Measurements from ENCODE around the gene PDE8A. TPM values are rescaled to one million over a fixed set of nuclear protein-coding genes. Genes with fewer than 3 reads are reported as not detected.

Gene PDE8A
- total RNA-seq, 2 donors from 2014 or later, result 30.9 to 48.8 TPM

DNA sequence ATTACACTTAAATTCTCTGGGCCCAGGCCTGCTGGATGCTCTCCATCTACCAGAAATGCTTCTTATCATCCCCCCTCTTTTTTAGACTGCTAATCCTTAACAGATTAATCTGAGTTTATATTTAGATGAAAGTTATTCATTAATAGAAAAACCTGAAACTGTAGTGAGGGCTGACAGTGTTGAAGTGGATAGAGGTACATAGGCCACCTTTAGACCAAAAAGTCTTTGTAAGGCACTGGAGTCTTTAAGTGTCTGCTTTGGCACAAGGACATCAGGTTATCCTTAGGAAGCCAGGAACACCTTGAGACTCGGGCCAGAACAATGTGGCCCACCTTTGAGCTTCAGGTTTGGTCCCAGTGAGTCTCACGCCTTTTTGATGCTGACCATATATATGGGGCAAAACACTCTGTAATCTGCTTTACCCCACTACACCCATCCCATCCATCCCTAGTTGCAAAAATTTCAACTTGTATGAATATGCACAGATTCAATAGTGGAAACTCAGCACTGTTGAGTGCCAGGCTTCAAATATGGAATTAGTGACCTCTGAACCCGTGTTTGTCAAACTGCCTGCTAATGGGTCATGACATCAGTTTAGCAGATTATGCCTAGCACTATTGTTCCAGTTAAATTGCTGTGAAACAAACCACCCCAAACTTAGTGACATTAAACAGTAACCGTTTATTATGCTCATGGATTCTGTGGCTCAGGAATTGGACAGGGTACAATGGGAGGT, 44.0 kb downstream of the PDE8A start:
- intact Hi-C loops (cut with DNase I), result no loop called here
- no peak for DNase-seq (ENCODE audit: low spot score)

DNA sequence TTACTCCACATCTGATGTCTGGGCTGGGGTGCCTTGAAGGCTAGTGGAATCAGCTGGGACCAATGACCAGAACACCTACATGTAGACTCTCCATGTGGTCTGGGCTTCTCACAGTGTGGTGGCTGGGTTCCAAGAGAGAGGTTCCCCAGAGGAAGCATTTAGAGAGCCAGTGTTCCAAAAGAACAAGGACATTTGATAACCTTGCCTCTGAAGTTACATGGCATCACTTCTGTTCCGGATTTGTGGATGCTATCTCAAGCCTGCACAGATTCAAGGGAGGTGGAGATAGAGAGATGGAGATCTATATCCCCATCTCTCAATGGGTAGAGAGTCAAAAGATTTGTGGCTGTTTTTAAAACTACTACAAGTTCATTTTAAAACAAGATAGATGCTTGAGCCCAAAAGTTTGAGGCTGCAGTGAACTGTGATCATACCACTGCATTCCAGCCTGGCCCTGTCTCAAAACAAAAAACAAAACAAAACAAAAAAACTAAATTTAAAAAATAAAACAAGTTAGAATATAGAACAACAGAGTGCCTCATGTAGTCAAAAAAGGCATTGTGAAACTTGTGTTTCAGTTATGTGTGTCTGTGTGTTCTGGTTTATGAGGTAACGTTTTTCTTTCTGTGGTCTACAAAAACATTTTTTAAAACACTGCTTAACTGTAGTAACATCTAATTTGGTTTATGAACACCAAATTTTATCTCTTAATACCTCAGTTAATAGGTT, 44.8 kb downstream of the PDE8A start:
- no peak for DNase-seq (ENCODE audit: low spot score)
- intact Hi-C loops (cut with DNase I), result no loop called here

DNA sequence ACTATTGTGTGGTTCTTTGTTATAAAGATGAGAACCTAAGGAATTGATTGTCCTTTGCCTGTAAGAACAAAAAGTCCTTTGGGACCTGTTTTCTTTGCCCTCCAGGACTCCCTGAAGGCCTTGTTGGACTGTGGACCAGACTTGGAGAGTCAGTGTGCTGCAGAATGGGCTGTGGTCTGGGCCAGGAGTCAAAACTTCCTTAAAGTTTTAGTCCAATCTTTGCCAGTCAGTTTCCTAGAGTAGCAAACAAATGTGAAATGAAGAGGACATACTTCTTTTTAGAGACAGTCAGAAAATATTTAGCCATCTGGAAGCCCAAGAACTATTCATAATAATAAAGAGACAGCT, 45.4 kb downstream of the PDE8A start:
- intact Hi-C loops (cut with DNase I), result no loop called here
- DNase-seq (ENCODE audit: low spot score), result no peak

DNA sequence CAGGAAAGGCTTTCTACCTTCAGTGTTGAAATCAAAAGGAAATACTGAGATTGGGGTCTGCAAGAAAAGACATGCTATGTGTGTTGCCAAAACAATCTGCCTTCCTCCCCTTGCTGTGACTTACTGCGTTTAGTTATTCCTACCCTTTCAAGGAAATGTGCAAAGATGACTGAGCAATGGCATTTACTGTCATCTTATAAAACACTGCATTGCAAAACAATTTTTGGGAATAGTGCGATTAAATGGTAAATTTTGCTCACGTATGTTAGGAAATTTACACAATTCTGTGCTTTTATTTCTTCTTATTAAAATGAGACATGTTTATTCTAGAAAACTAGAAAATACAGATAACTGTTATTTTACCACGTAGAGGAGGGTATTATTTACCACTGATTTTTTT, 45.8 kb downstream of the PDE8A start:
- DNase-seq (ENCODE audit: low spot score), result no peak
- intact Hi-C loops (cut with DNase I), result no loop called here

DNA sequence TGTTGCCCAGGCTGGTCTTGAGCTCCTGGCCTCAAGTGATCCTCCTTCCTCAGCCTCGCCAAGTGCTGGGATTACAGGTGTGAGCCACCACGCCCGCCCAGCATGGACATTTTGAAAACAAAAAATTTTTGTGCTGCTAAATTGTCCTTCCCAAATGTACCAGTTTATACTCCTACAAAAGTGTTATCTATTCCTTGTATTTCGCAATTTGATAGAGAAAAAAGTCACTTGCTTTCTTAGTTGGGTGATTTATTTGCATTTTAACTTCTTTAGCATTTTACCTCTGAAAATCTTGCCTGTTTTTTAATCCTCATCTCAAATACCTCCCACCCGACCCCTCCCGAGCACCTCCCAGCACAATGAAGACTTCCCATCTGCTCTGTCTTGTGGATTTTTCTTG, 46.8 kb downstream of the PDE8A start:
- DNase-seq (ENCODE audit: low spot score), result no peak
- intact Hi-C loops (cut with DNase I), result no loop called here

DNA sequence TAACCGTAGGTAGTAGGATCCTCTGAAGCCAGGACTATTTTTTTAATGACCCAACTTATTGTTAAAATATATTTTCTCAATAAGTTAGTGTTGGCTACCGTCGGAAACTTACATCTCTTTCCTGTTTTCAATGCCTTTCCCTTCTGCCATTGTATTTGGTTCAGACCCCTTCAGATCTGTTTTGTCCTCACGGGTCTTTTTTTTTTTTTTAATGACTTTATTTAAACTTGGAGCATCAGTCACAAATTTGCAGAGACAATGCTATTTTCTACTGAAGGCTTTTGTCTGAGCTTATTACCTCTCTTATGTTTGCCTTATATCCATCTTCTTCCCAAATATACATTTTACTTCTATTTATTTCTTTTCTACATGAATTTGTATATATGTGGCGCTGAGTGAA, 47.6 kb downstream of the PDE8A start:
- DNase-seq (ENCODE audit: low spot score), result no peak
- intact Hi-C loops (cut with DNase I), result no loop called here

DNA sequence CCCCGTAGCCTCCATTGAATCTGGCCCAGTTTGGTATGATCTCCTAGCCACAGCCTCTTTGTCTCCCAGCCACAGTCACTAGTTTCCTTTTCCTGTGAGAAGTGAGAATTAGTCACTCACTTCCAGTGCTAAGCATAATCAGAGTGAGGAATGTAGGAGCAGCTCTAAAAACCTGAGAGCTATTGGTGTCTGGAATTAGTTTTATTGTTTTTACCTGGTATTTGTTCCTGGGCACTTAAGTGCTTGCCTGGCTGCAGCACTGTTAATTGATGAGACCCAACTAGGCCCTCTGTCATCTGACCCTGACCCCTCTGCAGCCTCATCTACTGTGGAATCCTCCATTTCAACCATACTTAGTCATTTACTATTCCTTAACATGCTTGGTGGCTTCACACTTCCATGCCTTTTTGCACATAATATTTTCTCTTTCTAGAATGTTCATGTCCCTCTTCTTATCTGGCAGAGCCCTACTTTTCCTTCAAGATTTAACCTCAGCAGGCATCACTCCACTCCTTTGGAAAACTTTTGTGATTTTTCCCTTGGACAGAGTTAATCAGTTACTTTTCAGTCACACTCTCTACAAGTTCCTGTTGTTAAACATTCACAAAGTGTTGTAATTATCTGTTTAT, 48.8 kb downstream of the PDE8A start:
- no peak for DNase-seq (ENCODE audit: low spot score)

DNA sequence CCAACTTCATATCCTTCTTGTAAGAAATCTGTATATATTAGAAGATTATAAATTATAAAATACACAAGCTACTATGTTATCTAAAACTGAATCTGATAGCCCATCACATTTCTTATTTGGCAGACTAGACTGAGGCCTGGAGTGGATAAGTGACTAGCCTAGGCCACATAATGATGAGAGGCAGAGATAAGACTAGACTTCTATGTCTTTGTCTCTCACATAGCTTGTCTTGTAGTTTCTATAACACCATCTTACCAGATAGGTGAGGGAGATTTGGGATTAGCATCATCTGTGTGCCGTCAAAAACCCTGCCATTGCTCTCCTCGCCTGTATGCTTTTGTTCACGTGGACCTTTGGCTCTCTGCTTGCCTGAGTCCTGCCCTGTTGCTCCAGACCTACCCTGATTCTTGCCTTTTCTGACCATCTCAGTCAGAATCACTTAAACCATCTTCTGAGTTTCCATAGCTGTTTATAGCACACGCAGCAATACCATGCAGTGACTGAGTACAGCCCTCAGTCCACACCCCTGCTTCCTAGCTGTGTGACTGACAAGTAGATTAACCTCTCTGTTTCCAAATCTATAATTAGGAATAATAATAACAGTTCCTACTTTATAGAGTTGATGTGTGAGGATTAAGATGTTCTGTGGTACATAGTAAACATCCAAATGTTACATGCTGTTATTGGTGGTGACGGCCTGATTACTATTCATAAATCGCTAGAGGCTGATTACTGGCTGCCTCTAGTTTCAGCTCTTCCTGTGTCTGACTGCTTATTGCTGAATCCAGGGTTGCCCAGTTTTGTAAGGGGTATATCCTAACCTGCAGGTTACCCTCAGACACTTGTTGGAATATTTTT, 49.7 kb downstream of the PDE8A start:
- no peak for DNase-seq (ENCODE audit: low spot score)
- intact Hi-C loops (cut with DNase I), result no loop called here

More for the DNA sequence above, 48.8 kb downstream of the PDE8A start:
- intact Hi-C loops (cut with DNase I), result no loop called here

DNA sequence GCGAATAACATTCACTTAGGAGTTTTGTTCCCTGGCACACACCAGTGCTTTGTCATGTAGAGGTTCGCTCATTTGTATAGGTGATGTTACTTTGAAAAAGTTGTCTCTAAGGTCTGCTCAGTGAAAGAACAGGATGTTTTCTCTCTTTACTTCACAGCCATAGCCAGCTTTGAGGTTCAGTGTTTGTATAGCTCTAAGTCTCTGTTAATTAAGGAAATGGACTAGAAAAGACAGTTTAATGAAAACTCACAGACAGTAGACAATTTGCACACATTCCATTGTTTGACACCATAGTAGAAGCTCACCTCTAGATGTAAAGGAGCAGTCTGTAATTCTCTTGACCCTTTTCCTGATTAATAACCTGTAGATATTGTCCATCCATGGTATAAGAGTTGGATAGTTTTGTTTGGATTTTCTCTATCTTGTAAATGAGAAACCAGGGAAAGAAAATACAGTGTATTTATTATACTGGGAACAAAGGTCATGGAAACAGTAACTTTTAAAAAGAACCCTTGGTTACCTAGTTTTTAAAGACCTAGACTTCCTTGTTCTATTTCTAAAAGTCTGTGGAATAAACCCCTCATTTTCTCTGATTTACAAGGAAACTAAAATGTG, 50.4 kb downstream of the PDE8A start:
- intact Hi-C loops (cut with DNase I), result no loop called here
- no peak for DNase-seq (ENCODE audit: low spot score)

DNA sequence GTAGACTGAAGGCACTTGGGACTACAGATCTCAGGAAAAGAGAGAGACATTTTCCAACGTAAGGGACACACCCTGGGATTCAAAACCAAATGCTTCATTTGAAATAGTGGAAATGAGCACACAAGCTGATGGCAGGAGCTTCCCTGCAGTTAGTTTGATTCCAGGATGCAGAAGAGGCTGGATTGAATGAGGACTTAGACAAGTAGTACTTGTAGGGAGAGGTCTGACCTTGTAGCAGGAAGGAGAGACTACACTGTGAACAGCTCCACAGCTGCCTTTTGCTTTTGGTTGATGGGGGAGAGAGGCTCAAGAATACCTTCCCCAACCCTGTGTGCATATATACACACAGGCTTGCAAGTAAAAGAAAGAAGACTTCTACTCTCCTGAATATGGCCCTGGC, 51.5 kb downstream of the PDE8A start:
- intact Hi-C loops (cut with DNase I), result no loop called here
- DNase-seq (ENCODE audit: low spot score), result no peak

DNA sequence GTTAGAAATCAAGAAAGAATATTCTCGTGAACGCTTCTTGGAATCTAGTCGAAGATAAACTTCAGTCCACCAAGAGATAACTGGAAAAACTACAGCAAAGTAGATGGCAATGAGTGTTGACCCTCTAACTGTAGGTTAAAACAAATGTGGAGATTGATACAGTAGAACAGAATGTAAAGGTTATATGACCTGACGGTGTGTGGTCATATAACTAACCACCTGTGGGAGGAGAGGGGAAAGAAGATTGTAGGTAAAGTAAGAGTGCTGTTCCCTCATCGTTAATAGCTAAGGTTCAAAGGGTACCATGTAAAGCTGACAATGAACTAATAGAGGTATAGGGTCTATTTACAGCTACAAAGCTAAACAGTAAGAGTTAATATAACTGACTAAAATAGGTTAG, 52.6 kb downstream of the PDE8A start:
- intact Hi-C loops (cut with DNase I), result no loop called here
- no peak for DNase-seq (ENCODE audit: low spot score)

DNA sequence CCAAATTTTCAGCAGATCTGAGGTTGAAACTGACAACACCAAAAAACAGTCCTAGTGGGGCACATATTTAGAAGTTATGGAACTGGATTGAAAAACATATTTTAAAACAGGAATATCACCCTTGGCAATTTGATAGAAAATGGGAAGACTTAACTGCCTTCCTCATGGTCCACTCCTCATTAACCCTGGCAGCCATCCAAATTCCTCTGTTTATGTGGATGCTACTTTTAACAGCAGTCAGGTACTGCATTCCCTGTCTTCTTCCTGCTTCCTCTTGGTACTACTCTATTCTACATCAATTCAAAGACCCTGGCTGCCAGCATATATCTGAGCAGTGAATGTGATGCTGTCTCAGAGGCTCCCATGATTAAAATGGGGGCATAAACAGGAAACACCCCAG, 54.3 kb downstream of the PDE8A start:
- intact Hi-C loops (cut with DNase I), result no loop called here
- DNase-seq (ENCODE audit: low spot score), result no peak

DNA sequence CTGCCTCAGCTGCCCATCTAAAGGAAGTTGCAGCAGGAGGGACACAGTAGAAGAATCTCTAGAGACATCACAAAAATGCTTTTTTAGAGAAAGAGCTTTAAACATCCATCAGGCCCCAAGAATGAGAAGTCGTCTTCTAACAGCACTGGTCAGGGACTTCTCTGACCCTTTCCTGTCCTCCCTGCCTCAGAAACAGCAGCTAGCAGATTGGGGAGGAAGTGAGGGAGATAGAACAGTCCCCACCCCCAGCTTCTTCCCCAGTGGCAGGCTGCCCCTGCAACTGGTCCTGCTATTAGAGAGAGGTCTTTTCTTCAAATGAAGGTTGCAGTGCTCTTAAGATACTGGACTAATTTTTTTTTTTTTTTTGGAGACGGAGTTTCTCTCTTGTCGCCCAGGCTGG, 55.1 kb downstream of the PDE8A start:
- intact Hi-C loops (cut with DNase I), result no loop called here
- DNase-seq (ENCODE audit: low spot score), result no peak

DNA sequence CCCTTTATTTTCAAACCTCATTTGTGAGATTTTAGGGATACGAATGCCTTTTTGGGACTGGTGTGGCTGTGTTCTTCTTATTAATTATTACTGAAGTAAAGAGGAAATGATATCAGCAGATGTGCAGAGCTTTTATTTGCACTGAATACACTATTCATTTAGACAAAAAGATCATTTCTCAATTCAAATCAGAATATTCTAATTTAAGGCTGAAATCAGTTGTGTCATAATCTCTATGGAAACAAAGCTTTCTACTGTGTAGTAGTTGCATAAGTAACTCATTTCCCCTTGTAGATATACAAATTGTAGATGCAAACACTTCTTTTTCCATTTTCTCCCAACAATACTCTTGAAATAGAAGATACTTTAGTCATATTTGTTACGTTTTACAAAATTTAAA, 56.0 kb downstream of the PDE8A start:
- intact Hi-C loops (cut with DNase I), result no loop called here

DNA sequence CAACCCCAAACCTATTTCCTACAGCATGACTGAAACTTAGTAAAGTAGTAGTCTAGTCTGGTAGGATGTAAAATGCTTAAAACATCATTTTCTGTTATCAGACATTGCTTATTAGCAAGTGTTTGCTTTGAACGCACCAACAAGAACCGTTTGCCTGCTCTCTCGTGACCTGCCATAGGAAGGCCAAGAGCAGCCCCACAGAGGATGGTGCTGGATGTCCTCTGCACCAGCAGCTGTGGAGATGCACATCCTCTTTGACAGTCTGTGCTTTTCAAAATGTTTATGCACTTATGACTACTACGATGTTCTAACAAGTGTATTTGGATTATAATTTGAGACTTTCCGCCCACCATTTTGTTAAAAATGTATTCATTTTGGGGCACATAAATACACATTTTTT, 59.6 kb downstream of the PDE8A start:
- intact Hi-C loops (cut with DNase I), result loop anchor here (5.0 to 10.0 kb wide), 2 partner anchors 86 to 89 kb away; no protein-coding TSS in a partner anchor
- DNase-seq (ENCODE audit: low spot score), result no peak

More for the DNA sequence above, 56.0 kb downstream of the PDE8A start:
- DNase-seq (ENCODE audit: low spot score), result no peak

DNA sequence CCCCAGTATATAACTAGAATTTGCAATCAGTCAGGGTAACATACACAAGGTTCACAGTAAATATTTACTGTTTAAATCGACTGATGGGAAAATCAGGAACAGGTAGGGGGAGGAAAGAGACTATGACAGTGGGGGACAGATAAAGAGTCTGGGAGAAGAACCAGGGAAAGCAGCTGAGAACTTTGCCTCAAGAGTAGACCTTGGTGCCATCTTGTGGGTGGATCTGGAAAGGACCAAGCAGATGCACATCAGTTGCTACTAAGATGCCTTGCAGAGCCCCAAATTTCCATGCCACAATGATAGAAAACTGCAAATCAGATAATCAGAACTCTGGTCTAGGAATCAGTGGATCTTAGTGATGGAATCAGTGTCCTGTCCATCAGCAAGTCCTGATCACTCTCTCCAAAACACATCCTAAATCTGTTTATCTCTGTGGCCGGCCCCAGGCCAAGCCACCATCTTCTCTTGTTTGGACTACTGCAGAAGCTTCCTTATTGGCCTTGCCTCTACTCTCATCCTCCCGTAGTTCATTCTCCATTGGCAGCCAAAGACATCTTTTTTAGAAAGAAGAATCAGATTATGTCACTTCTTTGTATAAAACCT, 62.7 kb downstream of the PDE8A start:
- no peak for DNase-seq (ENCODE audit: low spot score)
- intact Hi-C loops (cut with DNase I), result loop anchor here (5.0 to 10.0 kb wide), 2 partner anchors 90 to 92 kb away; no protein-coding TSS in a partner anchor

DNA sequence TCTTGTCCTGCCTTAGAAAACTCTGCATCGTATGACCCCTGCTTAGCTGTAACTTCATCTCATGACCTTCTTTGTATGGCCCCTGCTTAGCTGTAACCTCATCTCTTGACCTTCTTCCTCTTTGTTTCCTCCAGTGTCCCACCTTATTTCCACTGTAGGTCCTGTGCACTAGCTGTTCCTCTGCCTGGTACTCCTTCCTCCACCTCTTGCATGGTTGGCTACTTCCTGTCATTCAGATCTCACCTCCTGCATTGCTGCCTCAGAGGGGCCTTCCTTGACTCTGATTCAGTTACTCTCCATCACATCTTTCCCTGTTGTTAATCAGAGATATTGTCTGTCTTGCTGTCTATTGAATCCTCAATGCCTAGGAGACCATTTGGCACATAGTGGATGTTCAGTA, 63.2 kb downstream of the PDE8A start:
- intact Hi-C loops (cut with DNase I), result loop anchor here (5.0 to 10.0 kb wide), 2 partner anchors 90 to 93 kb away; no protein-coding TSS in a partner anchor
- DNase-seq (ENCODE audit: low spot score), result no peak

DNA sequence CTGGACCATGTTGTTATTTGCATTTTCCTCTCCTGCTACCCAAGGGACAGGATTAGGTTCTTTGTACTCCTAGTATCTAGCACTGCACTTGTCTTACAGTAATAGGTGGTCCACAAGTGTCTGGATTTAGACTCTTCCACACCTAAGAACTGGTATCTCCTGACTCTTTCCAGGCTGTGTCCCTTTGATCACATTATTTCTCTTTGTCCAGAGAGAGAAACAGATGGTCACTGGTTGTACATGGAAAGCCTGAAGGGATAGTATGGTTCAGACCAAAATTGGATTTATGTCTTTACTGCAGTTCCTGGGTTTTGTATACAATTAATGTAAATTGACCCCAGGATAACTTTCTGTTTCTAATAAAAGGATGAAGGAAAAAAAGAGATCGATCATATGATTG, 64.0 kb downstream of the PDE8A start:
- intact Hi-C loops (cut with DNase I), result loop anchor here in 1 of 2 donors (10.0 kb wide), 1 partner anchor 91 kb away; no protein-coding TSS in a partner anchor
- no peak for DNase-seq (ENCODE audit: low spot score)

Data from posterior vena cava (tissue), 2 donors.